HL-60 (cell line): ENCODE results near the gene ITGA5.

Source experiments
- CTCF ChIP-seq: IDR thresholded peaks from one replicate; pipeline ENCODE4 v1.5.1; 2011; ENCODE audit warnings: low read length, control low read depth, inconsistent platforms; ENCODE audit not compliant: insufficient read depth
- REST ChIP-seq: IDR thresholded peaks from 2 replicates; pipeline ENCODE4 v1.6.1; 2012; ENCODE audit warnings: low read depth; ENCODE audit not compliant: insufficient replicate concordance

GRCh38 chr12:54357506-54358190 lies 61.4 kb downstream of the ITGA5 start:
- TF ChIP-seq CTCF (no peak), REST (no peak)
